Measurements from ENCODE around the gene SNAPC2.

DNA sequence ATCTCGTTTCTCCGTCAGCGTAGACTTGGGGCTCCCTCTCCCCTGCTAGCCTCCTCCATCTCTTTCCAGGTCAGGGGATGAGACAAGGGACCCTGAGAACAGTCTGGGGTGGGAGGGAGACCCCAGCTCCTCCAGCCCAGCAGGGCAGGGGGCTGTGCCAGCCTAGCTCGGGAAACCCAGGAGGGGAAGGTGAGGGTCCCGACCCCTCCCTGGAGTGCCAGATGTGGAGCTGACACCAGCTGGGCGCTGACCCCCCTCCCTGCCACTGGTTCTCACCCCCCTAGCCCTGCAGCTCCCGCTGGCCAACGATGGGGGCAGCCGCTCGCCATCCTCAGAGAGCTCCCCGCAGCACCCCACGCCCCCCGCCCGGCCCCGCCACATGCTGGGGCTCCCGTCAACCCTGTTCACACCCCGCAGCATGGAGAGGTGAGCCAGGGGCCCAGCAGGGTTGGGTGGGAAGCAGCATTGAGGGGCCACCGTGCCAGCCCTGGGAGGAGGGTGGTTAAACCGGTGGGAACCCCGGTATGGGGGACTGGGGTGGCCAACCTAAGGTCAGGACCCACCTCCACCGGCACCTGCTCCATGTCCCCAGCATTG lies 10.6 kb upstream of the SNAPC2 start:
- no peak for TF ChIP-seq CTCF (IDR thresholded peaks at IDR 0.05)
- no peak for TF ChIP-seq EZH2 (IDR thresholded peaks at IDR 0.05; ENCODE audit: borderline replicate concordance, insufficient read depth, low read depth, low read length, poor library complexity, severe bottlenecking)
